ENCODE results near the gene SLC9B2. TPM values are rescaled to one million over a fixed set of nuclear protein-coding genes. Genes with fewer than 3 reads are reported as not detected.

The SLC9B2 gene, protein sequence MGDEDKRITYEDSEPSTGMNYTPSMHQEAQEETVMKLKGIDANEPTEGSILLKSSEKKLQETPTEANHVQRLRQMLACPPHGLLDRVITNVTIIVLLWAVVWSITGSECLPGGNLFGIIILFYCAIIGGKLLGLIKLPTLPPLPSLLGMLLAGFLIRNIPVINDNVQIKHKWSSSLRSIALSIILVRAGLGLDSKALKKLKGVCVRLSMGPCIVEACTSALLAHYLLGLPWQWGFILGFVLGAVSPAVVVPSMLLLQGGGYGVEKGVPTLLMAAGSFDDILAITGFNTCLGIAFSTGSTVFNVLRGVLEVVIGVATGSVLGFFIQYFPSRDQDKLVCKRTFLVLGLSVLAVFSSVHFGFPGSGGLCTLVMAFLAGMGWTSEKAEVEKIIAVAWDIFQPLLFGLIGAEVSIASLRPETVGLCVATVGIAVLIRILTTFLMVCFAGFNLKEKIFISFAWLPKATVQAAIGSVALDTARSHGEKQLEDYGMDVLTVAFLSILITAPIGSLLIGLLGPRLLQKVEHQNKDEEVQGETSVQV
- total RNA-seq, result 15.4 and 25.2 TPM in 2 replicates

GRCh38 chr4:103076747-103077347, at the start of gene SLC9B2:
TSS of gene SLC9B2 (minus strand) at chr4:103076761. CDS start at chr4:103067550, 9,211 bp downstream.

GRCh38 chr4:103099691-103100392, 23.3 kb upstream of the SLC9B2 start, which contains the start of gene BDH2:
TSS of gene BDH2 (minus strand) at chr4:103099834. CDS start at chr4:103096254, 3,580 bp downstream.

GRCh38 chr4:103019308-103020124, 57.0 kb downstream of the SLC9B2 start, which contains the start of gene SLC9B1:
TSS of gene SLC9B1 (minus strand) at chr4:103019705. CDS start at chr4:102991711, 27,994 bp downstream.

Other genes starting within 250 kb of the SLC9B2 start
- gene UBE2D3, start 249.2 kb downstream of the SLC9B2 start, total RNA-seq, result 305 and 381 TPM in 2 replicates
- gene CISD2, start 207.8 kb downstream of the SLC9B2 start, total RNA-seq, result 30.2 and 33.4 TPM in 2 replicates
- gene SLC9B1, start 57.1 kb downstream of the SLC9B2 start, total RNA-seq, result 0.55 and 0.87 TPM in 2 replicates
- 39.0 and 48.5 TPM in 2 replicates for gene BDH2, start 23.1 kb upstream of the SLC9B2 start, total RNA-seq
- 11.9 and 58.4 TPM in 2 replicates for gene CENPE, start 121.6 kb upstream of the SLC9B2 start, total RNA-seq

Data from uterine smooth muscle cell (primary cell).